Head of caudate nucleus (tissue), 42 donors: ENCODE measurements around the gene EPB41L3.

Experiments
- DNase-seq, 42 donors: peaks; one replicate each; pipeline versions ENCODE4 v3.0.0 to v3.0.0-alpha.2; 2020 to 2021; ENCODE audit warnings: mixed read lengths in 7 of 42
- intact Hi-C: fragments of 100-400 bp; cut with DNase I; formaldehyde crosslinking; loops from one replicate; pipeline ENCODE4 v1.15.0; 2022

Gene EPB41L3

DNA sequence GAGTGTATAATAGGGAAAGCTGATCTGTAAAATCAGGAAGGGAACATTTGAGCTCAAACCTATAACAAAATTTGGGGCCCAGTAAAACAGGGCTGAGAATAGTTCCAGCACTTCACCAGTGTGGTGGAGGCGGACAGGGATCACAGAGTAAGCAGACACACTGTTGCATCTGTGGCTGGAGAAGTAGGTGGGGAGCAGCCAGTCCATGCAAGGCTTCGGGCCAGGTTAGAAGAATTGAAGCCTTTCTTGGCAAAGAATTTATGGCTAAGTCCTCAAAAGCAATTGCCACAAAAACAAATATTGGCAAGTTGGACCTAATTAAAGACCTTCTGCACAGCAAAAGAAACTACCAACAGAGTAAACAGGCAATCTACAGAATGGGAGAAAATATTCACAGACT, 154.4 kb downstream of the EPB41L3 start:
- DNase-seq = peak in 1 of 42 donors; percentile 20
- intact Hi-C loops = no loop called here

DNA sequence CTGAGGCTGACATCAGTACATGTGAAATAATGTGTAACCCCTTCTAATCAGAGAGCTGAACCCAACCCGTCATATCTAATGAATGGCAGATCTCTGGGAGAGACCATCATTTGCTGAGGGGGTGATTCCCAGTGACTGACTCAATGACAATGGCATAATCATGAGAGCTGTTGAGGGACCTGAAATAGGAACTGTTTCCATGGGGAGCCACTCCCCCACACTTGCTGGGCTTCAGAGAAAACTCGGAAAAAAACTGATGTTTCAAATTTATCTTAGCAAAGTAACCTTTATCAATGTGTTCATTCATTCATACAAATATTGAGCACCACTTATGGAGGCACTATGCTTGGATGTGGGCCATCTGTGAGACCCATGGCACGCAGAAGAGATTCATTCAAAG, 154.9 kb downstream of the EPB41L3 start:
- intact Hi-C loops = no loop called here

DNA sequence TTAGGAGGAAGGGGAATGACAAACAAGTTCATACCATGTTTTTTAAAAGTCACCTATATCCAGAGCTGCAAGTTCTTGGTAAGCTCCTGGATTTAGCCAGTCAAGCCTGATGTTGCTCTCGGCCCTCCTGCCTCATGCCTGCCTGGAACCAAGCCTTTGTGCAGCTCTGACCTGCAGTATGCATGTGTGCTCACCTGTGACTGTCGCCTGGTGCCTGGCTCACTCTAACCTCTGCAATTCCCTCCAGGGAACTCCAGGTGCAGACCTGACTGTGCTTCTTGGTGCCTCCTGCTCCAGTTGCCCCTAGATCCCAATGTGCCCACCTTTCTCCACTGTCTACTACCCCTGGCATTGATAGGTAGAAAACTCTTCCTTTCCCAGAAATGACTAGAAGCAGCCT, 163.2 kb downstream of the EPB41L3 start:
- DNase-seq = no peak
- intact Hi-C loops = no loop called here

More for the DNA sequence above, 154.9 kb downstream of the EPB41L3 start:
- peak in 3 of 42 donors; percentile 10 to 35 (median 21) for DNase-seq

DNA sequence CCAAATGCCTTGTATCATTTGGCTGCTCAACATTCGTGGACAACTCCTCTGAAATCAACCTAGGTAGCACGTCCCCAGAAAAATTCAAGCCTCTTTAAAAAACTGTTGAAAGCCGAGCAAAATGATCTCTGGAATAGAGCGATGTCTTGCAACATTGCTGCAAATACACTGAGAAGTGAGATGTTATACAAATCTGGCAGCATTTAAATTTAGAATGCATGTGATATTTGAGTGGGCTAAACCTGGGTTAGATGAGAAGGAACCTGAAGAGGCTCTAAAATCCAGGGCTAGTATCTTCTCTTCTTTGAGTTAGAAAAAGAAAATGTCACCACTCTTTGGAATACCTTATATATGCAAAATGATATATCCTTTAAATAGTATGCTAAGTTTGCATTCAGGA, 166.8 kb downstream of the EPB41L3 start:
- intact Hi-C loops = no loop called here
- DNase-seq = no peak

DNA sequence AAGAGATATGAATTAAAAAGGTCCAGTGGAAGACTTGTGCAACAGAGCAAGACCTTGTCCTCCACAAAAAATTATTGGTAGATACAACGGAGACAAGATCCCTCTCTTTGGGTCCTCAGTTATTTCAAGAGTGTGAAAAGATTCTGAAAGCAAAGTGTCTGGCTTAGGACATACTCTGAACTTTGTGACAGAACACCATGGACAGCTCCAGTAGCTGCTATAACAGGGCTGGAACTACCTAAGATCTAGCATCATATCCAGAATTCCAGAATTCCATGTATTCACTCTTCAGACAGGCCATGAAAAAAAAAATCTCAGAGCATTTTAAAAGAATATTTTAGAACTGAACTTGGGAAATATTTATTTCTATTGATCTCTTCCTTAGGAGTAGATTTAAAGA, 173.5 kb downstream of the EPB41L3 start:
- intact Hi-C loops = no loop called here
- DNase-seq = no peak

DNA sequence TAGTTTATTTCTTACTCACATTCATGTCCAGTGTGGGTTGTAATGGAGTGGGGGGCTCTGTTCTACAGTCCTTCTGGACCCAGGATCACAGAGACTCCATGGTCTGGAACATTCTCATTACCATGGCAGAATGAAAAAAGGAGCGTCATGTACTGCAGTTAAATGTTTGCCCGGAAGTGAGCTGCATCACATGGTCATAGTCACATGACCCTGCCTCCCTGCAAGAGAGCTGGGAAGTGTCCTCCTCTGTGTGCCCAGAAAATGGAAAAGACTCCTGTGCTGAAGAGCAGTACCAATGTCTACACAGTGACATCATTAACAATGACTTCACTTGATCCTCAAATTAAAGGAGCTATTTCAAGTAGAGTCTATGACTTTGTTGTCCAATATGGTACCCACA, 174.3 kb downstream of the EPB41L3 start:
- DNase-seq = no peak
- intact Hi-C loops = no loop called here

DNA sequence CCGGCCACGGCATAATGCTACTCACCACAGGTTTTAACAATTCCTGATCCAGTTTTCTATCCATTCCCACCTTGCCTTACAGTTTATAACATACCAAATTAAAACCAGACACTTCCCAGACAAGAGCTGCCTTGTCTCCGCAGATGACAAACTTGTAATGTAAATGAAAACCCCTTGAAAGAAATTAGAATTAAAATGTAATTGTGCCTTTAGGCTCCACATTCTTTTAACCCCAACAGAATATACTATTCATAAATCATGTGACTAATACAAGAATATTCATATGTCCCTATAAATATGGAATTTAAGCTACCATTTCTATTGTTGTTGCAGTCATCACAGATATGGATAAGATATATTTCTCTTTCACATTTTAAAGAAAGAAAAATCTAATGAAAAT, 178.4 kb downstream of the EPB41L3 start:
- no peak for DNase-seq
- intact Hi-C loops = no loop called here

DNA sequence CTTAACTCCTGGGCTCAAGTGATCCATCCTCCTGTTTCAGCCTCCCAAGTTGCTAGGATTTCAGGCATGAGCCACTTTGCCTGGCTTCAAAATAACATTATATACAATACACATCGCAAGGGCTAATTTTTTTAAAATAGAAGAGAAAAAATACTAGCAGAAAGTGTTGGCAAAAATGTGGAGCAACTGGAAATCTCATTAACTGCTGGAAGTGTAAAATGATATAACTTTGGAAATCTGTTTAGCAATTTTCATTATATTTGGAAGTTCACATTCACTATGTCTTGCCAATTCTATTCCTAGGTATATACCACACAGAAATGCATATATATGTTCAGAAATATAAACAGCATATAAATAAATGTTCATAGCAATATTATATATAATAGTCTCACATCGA, 193.2 kb downstream of the EPB41L3 start:
- DNase-seq = no peak
- intact Hi-C loops = no loop called here
